Measurements from ENCODE around the gene ITGA6.

ITGA6 gene

GRCh38 chr2:172427256-172427989 is at the start of gene ITGA6:
Gene ITGA6 (plus strand): TSS chr2:172427586.
- ATAC-seq, result peak; percentile 70

GRCh38 chr2:172380436-172381274 is 46.7 kb upstream of the ITGA6 start:
- DNase-seq (no peak), ATAC-seq (no peak)

More at GRCh38 chr2:172427256-172427989, at the start of gene ITGA6:
- peak; percentile 75 for DNase-seq

- no peak for DNase-seq
- ATAC-seq, result no peak
Observed at GRCh38 chr2:172381275-172382027, 45.9 kb upstream of the ITGA6 start.

GRCh38 chr2:172387361-172387760 is 40.0 kb upstream of the ITGA6 start:
- no peak for ATAC-seq
- no peak for DNase-seq

- DNase-seq (no peak), ATAC-seq (no peak)
Observed at GRCh38 chr2:172389685-172390339, 37.6 kb upstream of the ITGA6 start.

GRCh38 chr2:172394002-172394401 is 33.4 kb upstream of the ITGA6 start:
- DNase-seq (no peak), ATAC-seq (no peak)

GRCh38 chr2:172395503-172395902 is 31.9 kb upstream of the ITGA6 start:
- no peak for ATAC-seq
- DNase-seq, result no peak

GRCh38 chr2:172397148-172397834 is 30.1 kb upstream of the ITGA6 start:
- DNase-seq (no peak), ATAC-seq (no peak)

- ATAC-seq (no peak), DNase-seq (no peak)
Observed at GRCh38 chr2:172398440-172398839, 28.9 kb upstream of the ITGA6 start.

- no peak for DNase-seq
Observed at GRCh38 chr2:172399765-172400164, 27.6 kb upstream of the ITGA6 start.

GRCh38 chr2:172402198-172402597 is 25.2 kb upstream of the ITGA6 start:
- ATAC-seq, result no peak

More at GRCh38 chr2:172399765-172400164, 27.6 kb upstream of the ITGA6 start:
- no peak for ATAC-seq

GRCh38 chr2:172403402-172403801 is 24.0 kb upstream of the ITGA6 start:
- DNase-seq, result no peak
- ATAC-seq, result no peak

More at GRCh38 chr2:172402198-172402597, 25.2 kb upstream of the ITGA6 start:
- no peak for DNase-seq

GRCh38 chr2:172403881-172404468 is 23.4 kb upstream of the ITGA6 start:
- DNase-seq (no peak), ATAC-seq (no peak)

- DNase-seq, result no peak
Observed at GRCh38 chr2:172404824-172405223, 22.6 kb upstream of the ITGA6 start.

GRCh38 chr2:172405673-172406072 is 21.7 kb upstream of the ITGA6 start:
- DNase-seq (no peak), ATAC-seq (no peak)

More at GRCh38 chr2:172404824-172405223, 22.6 kb upstream of the ITGA6 start:
- no peak for ATAC-seq

GRCh38 chr2:172408143-172408766 is 19.1 kb upstream of the ITGA6 start:
- DNase-seq, result no peak
- no peak for ATAC-seq

- no peak for DNase-seq
- ATAC-seq, result no peak
Observed at GRCh38 chr2:172409042-172409441, 18.3 kb upstream of the ITGA6 start.

- DNase-seq (no peak), ATAC-seq (no peak)
Observed at GRCh38 chr2:172412984-172413492, 14.3 kb upstream of the ITGA6 start.

- no peak for ATAC-seq
- DNase-seq, result no peak
Observed at GRCh38 chr2:172415157-172415864, 12.1 kb upstream of the ITGA6 start.

- DNase-seq (no peak), ATAC-seq (no peak)
Observed at GRCh38 chr2:172415865-172416183, 11.6 kb upstream of the ITGA6 start.

Data from stimulated activated naive CD8-positive, alpha-beta T cell treated with anti-CD3 and anti-CD28 coated beads, Interleukin-15, Interleukin-2, amounts not matched to agents 100 U/mL and 50 U/mL, for 24 hours (primary cell).